Right lobe of liver (tissue), 6 donors: ENCODE measurements around the gene CAPS. TPM values are rescaled to one million over a fixed set of nuclear protein-coding genes. Genes with fewer than 3 reads are reported as not detected.
"Not testable (repeated sequence)": the region's sequence is repeated elsewhere in the genome, so short reads cannot be mapped to it uniquely, and the experiment has no call there.

Experiments used
- ATAC-seq, 4 donors: fragments of 200-7000 bp; cut with Tn5 transposase; one replicate each; pipeline ENCODE4 v1.9.1; 2020; ENCODE audit warnings: mild to moderate bottlenecking in 4 of 4, moderate library complexity in 4 of 4
- DNase-seq, 3 donors: peaks; one replicate each; pipeline ENCODE4 v3.0.0-alpha.2; 2020
- H3K27ac ChIP-seq, 3 donors: fragments of 200-600 bp; one replicate each; pipeline ENCODE4 v1.8.0; 2022
- H3K27me3 ChIP-seq, 2 donors: fragments of 200-600 bp; one replicate each; pipeline ENCODE4 v1.8.0; 2022
- H3K36me3 ChIP-seq, 4 donors: fragments of 200-600 bp; sonication (generic) in 1 of 4; one replicate each; pipeline versions ENCODE4 v1.5.1 to v1.8.0; 2017 to 2022; ENCODE audit warnings: control low read depth in 1 of 4
- H3K4me1 ChIP-seq, 4 donors: fragments of 200-600 bp; sonication (generic) in 1 of 4; one replicate each; pipeline versions ENCODE4 v1.5.1 to v1.8.0; 2017 to 2022; ENCODE audit warnings: control low read depth in 1 of 4
- H3K4me3 ChIP-seq, 3 donors: fragments of 200-600 bp; one replicate each; pipeline ENCODE4 v1.8.0; 2022
- H3K9me3 ChIP-seq, 4 donors: fragments of 200-600 bp; sonication (generic) in 1 of 4; one replicate each; pipeline versions ENCODE4 v1.5.1 to v1.8.0; 2017 to 2022; ENCODE audit warnings: control low read depth in 1 of 4
- CTCF ChIP-seq, 4 donors: fragments of 200-600 bp in 3 of 4; fragments of 450-650 bp in 1 of 4; IDR thresholded peaks; one replicate each; pipeline versions ENCODE4 v1.5.1 to v1.8.0; 2016 to 2022; ENCODE audit warnings: antibody characterized with exemption in 4 of 4, mild to moderate bottlenecking in 2 of 4
- POLR2A ChIP-seq: fragments of 450-650 bp; IDR thresholded peaks from one replicate; pipeline ENCODE4 v1.6.1; 2017; ENCODE audit warnings: antibody characterized with exemption, mild to moderate bottlenecking
- WGBS: methylation state at CpG from one replicate; pipeline ENCODE4 v1.1.6; 2018; ENCODE audit warnings: low coverage, low lambda C conversion rate; ENCODE audit not compliant: insufficient coverage; ENCODE audit errors: missing lambda C conversion rate; 5-methylcytosine and 5-hydroxymethylcytosine counted together
- intact Hi-C, 2 donors: fragments of 100-400 bp; cut with DNase I; formaldehyde crosslinking; loops; one replicate each; pipeline versions ENCODE4 v1.11.2 to v1.14.1; 2022
- total RNA-seq, 6 experiments: library from RNA; depleted of rRNA in 2 of 6; stranded (reverse); fragments of >200 nt in 2 of 6; fragmentation: NEBNext Ultra II Directional in 3 of 6; extraction: Animal tissue kit (Norgen Biotek cat#: 25700) in 3 of 6; gene quantifications; one replicate each; pipeline versions ENCODE4 v1.1.0 to v1.2.4, GENCODE V29; 2016 to 2023
- donor health status: DM: no; HTN: yes; CAD: no.
- donor health status: DM: no; HTN: no; CAD: no.
- donor health status: DM: no; HTN: no; CAD: no.
- donor health status: DM: no; HTN: yes; CAD: no.
- donor health status: DM: no; HTN: yes; CAD: no.

Gene CAPS
- total RNA-seq, 6 experiments from 2014 or later, result 1.1 to 7.9 (median 5.0) TPM

GRCh38 chr19:5870986-5871394 lies 43.1 kb upstream of the CAPS start:
- ATAC-seq (peak; percentile 80 to 85 (median 84)), DNase-seq (peak; percentile 70 to 92 (median 82))
- intact Hi-C loops, result no loop called here
- no peaks in the 10 kb centered on the region for H3K27me3 ChIP-seq
- peak overlapping the region; percentile 58 to 84 (median 82) for H3K27ac ChIP-seq
- 22% methylated on average over 11 of the region's 12 CpGs for WGBS
- TF ChIP-seq CTCF (IDR thresholded peaks at IDR 0.05) (no peak), POLR2A (peak; percentile 75)
- H3K4me1 ChIP-seq, result peaks cover 0 to 24% (median 9%) of the 10 kb centered on the region in 4 donors
- H3K36me3 ChIP-seq, result no peaks in the 10 kb centered on the region
- no peaks in the 10 kb centered on the region for H3K9me3 ChIP-seq
- no peak overlapping the region for H3K4me3 ChIP-seq

- TF ChIP-seq POLR2A (no peak), CTCF (IDR thresholded peaks at IDR 0.05) (no peak)
- WGBS, result 67% methylated on average over 2 of the region's 12 CpGs
- no peaks in the 10 kb centered on the region for H3K36me3 ChIP-seq
- peak overlapping the region in 1 of 3 donors; percentile 24 for H3K27ac ChIP-seq
- no peaks in the 10 kb centered on the region for H3K9me3 ChIP-seq
- ATAC-seq (no peak), DNase-seq (no peak)
- H3K4me1 ChIP-seq, result peaks cover 0 to 24% (median 9%) of the 10 kb centered on the region in 4 donors
- H3K4me3 ChIP-seq, result no peak overlapping the region
- H3K27me3 ChIP-seq, result no peaks in the 10 kb centered on the region
- intact Hi-C loops, result no loop called here
Measured at GRCh38 chr19:5873617-5874199, 40.3 kb upstream of the CAPS start.

- H3K36me3 ChIP-seq, DNase-seq, H3K27ac ChIP-seq, H3K27me3 ChIP-seq, H3K4me3 ChIP-seq, H3K9me3 ChIP-seq, intact Hi-C loops, ATAC-seq: not testable (repeated sequence)
- H3K4me1 ChIP-seq, result peaks cover 0 to 24% (median 12%) of the 10 kb centered on the region in 4 donors
- 76% methylated on average over 7 of the region's 7 CpGs for WGBS
Measured at GRCh38 chr19:5874496-5874895, 39.6 kb upstream of the CAPS start.

GRCh38 chr19:5877427-5877826 lies 36.6 kb upstream of the CAPS start:
- ATAC-seq (no peak), DNase-seq (no peak)
- no peaks in the 10 kb centered on the region for H3K36me3 ChIP-seq
- WGBS, result no CpG with 5 or more reads among the region's 8 CpGs
- no peaks in the 10 kb centered on the region for H3K9me3 ChIP-seq
- no peaks in the 10 kb centered on the region for H3K27me3 ChIP-seq
- H3K27ac ChIP-seq, result no peak overlapping the region
- H3K4me3 ChIP-seq, result no peak overlapping the region
- intact Hi-C loops, result no loop called here
- TF ChIP-seq POLR2A, result no peak
- TF ChIP-seq CTCF (IDR thresholded peaks at IDR 0.05), result no peak
- peaks cover 0 to 30% (median 11%) of the 10 kb centered on the region in 4 donors for H3K4me1 ChIP-seq

GRCh38 chr19:5877882-5878281 lies 36.2 kb upstream of the CAPS start:
- Histone ChIP-seq H3K4me1 (peaks cover 0 to 26% (median 9%) of the 10 kb centered on the region in 4 donors), H3K27ac (no peak overlapping the region), H3K36me3 (no peaks in the 10 kb centered on the region), H3K9me3 (no peaks in the 10 kb centered on the region), H3K27me3 (no peaks in the 10 kb centered on the region), H3K4me3 (no peak overlapping the region)
- 62% methylated on average over 5 of the region's 9 CpGs for WGBS
- intact Hi-C loops, result no loop called here
- no peak for ATAC-seq
- DNase-seq, result no peak
- TF ChIP-seq CTCF (IDR thresholded peaks at IDR 0.05), result no peak
- TF ChIP-seq POLR2A, result no peak
